Measurements from ENCODE around the gene NUTM1.
"Not testable (repeated sequence)": the region's sequence is repeated elsewhere in the genome, so short reads cannot be mapped to it uniquely, and the experiment has no call there.

NUTM1 gene

DNA sequence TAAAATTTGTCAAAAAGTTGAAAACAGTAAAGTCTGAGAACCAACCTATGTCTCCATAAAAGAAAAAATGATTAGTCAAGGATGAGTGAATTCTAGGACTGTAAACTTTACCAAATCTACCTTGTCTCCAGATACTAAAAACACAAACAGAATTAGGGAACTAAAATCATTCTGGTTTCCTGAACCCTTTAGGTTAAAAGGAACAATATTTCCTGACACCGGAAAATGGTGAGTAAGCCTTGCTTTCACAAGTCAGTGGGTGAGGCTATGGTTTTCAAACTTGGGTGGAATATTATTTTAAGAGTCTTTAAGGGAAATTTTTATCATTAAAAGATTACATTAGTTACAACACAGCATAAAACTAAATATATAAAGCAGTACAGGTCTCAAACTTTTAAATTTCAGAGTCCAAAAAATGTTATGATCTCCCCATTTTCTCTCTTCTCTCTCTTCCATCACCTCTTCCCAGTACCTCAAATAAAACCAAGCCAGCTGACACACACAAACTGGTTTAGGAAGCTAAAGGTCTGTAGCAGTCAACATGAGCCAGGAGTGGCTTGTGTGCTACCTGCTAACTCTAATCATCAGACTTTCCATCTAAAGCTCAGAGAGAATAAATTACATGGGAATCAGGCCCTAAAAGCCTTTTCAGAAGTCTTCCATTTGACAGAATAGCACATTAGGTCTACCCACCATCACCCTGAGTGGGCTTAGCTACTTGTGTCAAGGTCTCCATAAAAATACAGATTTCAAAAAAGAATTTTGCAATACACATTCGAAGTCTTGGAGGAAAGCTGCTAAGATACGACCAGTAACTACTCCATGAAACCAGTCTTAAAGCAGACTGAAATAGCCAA, 7.7 kb upstream of the NUTM1 start:
- in situ Hi-C loops (cut with MboI; ENCODE audit: low pct_unique_long_range_greater_than_20kb, low sequenced_read_pairs) = no loop called here
- peak; percentile 77 for DNase-seq

- in situ Hi-C loops (cut with MboI; ENCODE audit: low pct_unique_long_range_greater_than_20kb, low sequenced_read_pairs) = no loop called here
- DNase-seq = peak; percentile 59
Measured at GRCh38 chr15:34336231-34336990, 6.7 kb upstream of the NUTM1 start.

GRCh38 chr15:34336991-34337556, 6.0 kb upstream of the NUTM1 start:
- DNase-seq = peak; percentile 28
- in situ Hi-C loops (cut with MboI; ENCODE audit: low pct_unique_long_range_greater_than_20kb, low sequenced_read_pairs) = no loop called here

DNA sequence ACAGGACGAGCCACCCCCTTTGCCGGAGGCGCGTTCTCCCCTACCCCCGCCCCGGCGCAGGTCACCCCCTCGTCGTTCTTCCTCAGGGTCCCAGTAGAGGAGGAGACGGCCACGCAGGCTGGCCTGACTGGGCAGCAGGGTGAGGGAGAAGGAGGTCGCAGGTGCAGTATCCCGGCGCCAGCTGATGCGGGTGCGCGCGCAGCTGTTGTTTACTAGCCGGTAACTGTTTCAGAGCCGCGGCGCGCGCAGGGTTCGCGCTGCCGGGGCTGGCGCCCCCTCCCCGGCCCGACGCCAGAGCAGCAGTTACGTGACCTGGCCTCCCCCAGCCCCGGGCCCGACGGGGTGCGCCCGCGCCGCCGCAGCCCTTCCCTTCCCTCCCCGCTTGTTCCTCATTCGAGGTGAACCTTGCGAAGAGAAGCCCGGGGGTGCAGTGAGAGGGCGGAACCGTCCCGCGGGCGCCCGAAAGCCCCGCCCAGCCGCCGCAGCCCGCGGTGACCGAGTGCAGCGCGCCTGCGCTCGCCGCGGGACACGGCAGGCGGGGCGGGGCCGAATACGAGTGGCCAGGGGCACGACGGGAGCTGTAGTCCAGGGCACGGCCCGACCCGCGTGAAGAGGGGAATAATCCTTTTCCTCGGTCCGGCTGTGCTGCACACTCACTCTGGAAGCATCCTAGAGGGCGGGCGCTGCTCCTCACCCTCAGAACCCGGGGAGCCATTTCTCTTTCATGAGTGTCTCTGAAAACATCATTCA, 5.4 kb upstream of the NUTM1 start, which contains the start of gene SLC12A6:
SLC12A6 (minus strand) TSS at position 225 of the 750 bp plus-strand sequence. CDS start 1,101 bp downstream, outside the sequence.
- DNase-seq = peak; percentile 97
- in situ Hi-C loops (cut with MboI; ENCODE audit: low pct_unique_long_range_greater_than_20kb, low sequenced_read_pairs) = no loop called here

GRCh38 chr15:34338347-34338746, 4.8 kb upstream of the NUTM1 start:
- in situ Hi-C loops (cut with MboI; ENCODE audit: low pct_unique_long_range_greater_than_20kb, low sequenced_read_pairs) = no loop called here
- DNase-seq = no peak

- DNase-seq = no peak
- in situ Hi-C loops (cut with MboI; ENCODE audit: low pct_unique_long_range_greater_than_20kb, low sequenced_read_pairs) = no loop called here
Measured at GRCh38 chr15:34339946-34340345, 3.2 kb upstream of the NUTM1 start.

- no peak for DNase-seq
- in situ Hi-C loops (cut with MboI; ENCODE audit: low pct_unique_long_range_greater_than_20kb, low sequenced_read_pairs) = no loop called here
Measured at GRCh38 chr15:34341381-34342212, 1.5 kb upstream of the NUTM1 start.

- DNase-seq = peak; percentile 36
- in situ Hi-C loops (cut with MboI; ENCODE audit: low pct_unique_long_range_greater_than_20kb, low sequenced_read_pairs) = not testable (repeated sequence)
Measured at GRCh38 chr15:34342213-34342736, 840 bp upstream of the NUTM1 start.

DNA sequence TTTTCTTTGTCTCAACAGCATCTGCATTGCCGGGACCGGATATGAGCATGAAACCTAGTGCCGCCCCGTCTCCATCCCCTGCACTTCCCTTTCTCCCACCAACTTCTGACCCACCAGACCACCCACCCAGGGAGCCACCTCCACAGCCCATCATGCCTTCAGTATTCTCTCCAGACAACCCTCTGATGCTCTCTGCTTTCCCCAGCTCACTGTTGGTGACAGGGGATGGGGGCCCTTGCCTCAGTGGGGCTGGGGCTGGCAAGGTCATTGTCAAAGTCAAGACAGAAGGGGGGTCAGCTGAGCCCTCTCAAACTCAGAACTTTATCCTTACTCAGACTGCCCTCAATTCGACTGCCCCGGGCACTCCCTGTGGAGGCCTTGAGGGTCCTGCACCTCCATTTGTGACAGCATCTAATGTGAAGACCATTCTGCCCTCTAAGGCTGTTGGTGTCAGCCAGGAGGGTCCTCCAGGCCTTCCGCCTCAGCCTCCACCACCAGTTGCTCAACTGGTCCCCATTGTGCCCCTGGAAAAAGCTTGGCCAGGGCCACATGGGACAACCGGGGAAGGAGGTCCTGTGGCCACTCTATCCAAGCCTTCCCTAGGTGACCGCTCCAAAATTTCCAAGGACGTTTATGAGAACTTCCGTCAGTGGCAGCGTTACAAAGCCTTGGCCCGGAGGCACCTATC, 5.0 kb downstream of the NUTM1 start:
- in situ Hi-C loops (cut with MboI; ENCODE audit: low pct_unique_long_range_greater_than_20kb, low sequenced_read_pairs) = no loop called here
- no peak for DNase-seq

- in situ Hi-C loops (cut with MboI; ENCODE audit: low pct_unique_long_range_greater_than_20kb, low sequenced_read_pairs) = no loop called here
Measured at GRCh38 chr15:34348735-34349300, 5.7 kb downstream of the NUTM1 start.

DNA sequence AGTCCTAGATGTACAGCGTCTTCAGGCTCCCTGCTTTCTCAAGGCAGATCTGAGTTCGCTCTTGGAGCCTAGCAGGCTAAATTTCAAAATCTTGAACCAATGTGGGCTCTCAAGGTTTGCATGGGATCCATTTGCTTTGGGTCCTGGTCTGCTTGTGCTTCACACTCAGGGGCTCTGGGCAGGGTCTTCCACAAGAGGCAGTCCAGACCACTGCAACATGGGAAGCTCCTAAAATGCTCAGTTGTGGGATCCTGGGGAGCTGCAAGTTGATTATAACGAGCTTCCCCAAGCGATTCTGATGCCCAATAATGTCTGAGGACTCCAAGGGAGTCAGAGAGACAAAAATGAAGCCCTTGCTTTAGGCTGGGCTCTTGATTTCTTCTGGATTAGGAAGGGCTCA, 6.7 kb downstream of the NUTM1 start:
- in situ Hi-C loops (cut with MboI; ENCODE audit: low pct_unique_long_range_greater_than_20kb, low sequenced_read_pairs) = no loop called here

More at GRCh38 chr15:34348735-34349300, 5.7 kb downstream of the NUTM1 start:
- DNase-seq = no peak

GRCh38 chr15:34352996-34353395, 9.9 kb downstream of the NUTM1 start:
- in situ Hi-C loops (cut with MboI; ENCODE audit: low pct_unique_long_range_greater_than_20kb, low sequenced_read_pairs); DNase-seq: not testable (repeated sequence)

More for the DNA sequence above, 6.7 kb downstream of the NUTM1 start:
- no peak for DNase-seq

- in situ Hi-C loops (cut with MboI; ENCODE audit: low pct_unique_long_range_greater_than_20kb, low sequenced_read_pairs) = no loop called here
Measured at GRCh38 chr15:34353627-34354026, 10.5 kb downstream of the NUTM1 start.

GRCh38 chr15:34354286-34354685, 11.2 kb downstream of the NUTM1 start:
- no peak for DNase-seq
- in situ Hi-C loops (cut with MboI; ENCODE audit: low pct_unique_long_range_greater_than_20kb, low sequenced_read_pairs) = no loop called here

More at GRCh38 chr15:34353627-34354026, 10.5 kb downstream of the NUTM1 start:
- DNase-seq = no peak

GRCh38 chr15:34355241-34355640, 12.1 kb downstream of the NUTM1 start:
- in situ Hi-C loops (cut with MboI; ENCODE audit: low pct_unique_long_range_greater_than_20kb, low sequenced_read_pairs) = no loop called here
- DNase-seq = no peak

GRCh38 chr15:34357653-34358052, 14.5 kb downstream of the NUTM1 start:
- in situ Hi-C loops (cut with MboI; ENCODE audit: low pct_unique_long_range_greater_than_20kb, low sequenced_read_pairs) = no loop called here

DNA sequence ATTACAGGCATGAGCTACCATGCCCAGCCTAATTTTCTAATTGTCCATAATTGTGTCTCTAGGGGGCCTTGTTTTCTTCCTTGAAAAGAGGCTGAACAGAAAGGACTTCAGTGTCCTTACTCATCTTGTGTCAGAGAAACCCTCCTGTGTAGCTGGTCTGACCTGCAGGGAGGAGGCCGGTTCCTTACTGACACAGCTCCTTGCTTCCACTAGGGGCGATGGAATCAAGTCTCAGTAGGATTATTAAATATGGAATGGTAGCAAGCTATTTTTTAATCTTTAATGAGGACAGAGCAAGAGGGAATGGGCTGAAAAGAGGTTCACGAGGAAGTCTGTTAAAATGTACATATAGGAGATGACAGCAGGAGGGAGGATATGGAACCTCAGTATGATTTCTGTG, 15.3 kb downstream of the NUTM1 start:
- in situ Hi-C loops (cut with MboI; ENCODE audit: low pct_unique_long_range_greater_than_20kb, low sequenced_read_pairs) = no loop called here
- DNase-seq = no peak

More at GRCh38 chr15:34357653-34358052, 14.5 kb downstream of the NUTM1 start:
- DNase-seq = no peak
